ENCODE data around the gene HLA-G.
A peak's percentile ranks its signal among the peaks of the same experiment; 100 is the strongest.

Gene HLA-G

DNA sequence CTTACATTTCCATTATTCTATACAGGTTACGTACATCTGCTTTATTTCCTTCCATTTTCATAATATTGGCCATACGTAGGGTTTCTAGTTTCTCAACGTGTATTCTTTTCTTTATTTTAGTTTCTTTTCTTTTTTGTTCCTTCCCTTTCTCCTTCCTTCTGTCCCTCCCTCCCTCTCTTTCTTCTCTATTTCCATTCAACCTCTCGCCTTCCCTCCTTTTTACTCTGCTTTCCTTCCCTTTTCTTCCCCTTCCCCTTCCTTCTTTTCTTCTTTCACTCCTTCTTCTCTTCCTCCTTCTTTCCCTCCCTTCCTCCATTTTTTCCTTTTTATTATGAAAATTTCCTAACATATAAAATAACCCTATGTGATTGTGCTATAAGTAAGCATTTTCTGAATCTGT, 8.7 kb upstream of the HLA-G start:
- DNase-seq (ENCODE audit: low spot score) = no peak

DNA sequence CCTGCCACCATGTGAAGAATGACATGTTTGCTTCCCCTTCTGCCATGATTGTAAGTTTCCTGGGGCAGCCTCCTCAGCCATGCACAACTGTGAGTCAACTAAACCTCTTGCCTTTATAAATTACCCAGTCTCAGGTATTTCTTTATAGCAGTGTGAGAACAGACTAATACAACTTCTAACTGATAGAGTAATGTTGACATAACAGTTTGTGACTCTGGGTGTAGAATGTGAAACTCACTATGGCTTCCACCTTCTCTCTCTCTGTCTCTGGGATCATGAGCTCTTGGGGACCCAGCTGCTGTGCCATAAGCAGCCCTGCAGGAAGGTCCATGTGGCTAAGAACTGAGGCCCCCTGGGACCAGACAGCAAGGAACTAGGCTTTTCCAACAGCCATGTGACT, 3.5 kb upstream of the HLA-G start:
- DNase-seq (ENCODE audit: low spot score) = no peak

DNA sequence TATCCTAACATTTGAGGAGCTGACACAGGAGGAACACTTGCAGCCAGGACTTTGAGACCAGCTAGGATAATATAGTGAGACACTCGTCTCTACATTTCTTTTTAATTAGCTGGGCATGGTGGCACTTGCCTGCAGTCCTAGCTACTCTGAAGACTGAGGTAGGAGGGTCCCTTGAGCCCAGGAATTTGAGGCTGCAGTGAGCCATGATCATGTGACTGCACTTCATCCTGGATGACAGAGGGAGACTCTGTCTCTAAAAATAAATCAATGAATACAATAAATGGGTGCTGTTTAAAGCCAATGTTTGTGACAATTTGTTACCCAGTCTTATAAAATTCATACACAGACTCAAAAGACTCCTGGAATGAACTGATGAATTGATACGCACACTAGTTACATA, 1.8 kb upstream of the HLA-G start:
- DNase-seq (ENCODE audit: low spot score) = no peak

DNA sequence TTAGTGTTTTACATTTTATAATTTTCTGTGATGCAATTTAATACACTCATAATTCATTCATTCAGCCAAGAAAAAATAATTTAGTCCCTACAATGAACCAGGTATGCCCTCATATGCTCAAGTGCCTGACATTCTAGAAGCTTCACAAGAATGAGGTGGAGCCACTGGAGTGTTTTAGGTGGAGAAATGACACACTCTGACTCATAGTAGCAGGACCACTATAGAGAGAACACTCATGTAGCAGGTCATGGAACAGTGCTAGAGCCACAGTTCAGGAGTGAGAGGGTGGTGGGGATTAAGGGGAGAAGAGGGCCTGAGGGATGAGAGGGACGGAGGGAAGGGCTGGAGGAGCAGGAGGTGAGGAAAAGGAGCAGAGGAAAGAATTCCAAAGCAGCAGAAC, 1.4 kb upstream of the HLA-G start:
- no peak for DNase-seq (ENCODE audit: low spot score)

DNA sequence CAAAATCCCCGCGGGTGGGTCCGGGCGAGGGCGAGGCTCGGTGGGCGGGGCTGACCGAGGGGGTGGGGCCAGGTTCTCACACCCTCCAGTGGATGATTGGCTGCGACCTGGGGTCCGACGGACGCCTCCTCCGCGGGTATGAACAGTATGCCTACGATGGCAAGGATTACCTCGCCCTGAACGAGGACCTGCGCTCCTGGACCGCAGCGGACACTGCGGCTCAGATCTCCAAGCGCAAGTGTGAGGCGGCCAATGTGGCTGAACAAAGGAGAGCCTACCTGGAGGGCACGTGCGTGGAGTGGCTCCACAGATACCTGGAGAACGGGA, 809 bp downstream of the HLA-G start:
- no peak for DNase-seq (ENCODE audit: low spot score)

DNA sequence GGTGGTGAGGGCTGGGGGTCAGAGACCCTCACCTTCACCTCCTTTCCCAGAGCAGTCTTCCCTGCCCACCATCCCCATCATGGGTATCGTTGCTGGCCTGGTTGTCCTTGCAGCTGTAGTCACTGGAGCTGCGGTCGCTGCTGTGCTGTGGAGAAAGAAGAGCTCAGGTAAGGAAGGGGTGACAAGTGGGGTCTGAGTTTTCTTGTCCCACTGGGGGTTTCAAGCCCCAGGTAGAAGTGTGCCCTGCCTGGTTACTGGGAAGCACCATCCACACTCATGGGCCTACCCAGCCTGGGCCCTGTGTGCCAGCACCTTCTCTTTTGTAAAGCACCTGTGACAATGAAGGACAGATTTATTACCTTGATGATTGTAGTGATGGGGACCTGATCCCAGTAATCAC, 2.1 kb downstream of the HLA-G start:
- no peak for DNase-seq (ENCODE audit: low spot score)

DNA sequence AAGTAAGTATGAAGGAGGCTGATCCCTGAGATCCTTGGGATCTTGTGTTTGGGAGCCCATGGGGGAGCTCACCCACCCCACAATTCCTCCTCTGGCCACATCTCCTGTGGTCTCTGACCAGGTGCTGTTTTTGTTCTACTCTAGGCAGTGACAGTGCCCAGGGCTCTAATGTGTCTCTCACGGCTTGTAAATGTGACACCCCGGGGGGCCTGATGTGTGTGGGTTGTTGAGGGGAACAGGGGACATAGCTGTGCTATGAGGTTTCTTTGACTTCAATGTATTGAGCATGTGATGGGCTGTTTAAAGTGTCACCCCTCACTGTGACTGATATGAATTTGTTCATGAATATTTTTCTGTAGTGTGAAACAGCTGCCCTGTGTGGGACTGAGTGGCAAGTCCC, 2.8 kb downstream of the HLA-G start:
- no peak for DNase-seq (ENCODE audit: low spot score)

DNA sequence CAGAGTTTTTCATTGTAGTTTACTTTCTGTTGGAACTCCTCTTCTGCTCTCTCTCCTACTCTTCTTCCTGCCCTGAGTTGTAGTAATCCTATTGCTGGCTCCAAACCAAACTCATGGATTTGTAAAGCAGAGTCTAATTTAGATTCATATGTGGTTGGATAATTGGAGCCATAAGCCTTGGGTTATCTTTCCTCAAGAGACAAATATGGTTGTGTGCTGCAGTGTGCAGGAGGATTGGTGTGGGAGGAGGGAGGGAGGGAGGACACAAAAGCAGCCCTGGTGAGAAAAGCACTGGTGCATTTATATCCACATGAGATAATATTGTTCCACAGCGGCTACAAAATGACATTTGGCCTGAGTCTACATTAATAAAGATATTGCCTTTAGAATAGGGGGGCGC, 4.2 kb downstream of the HLA-G start:
- DNase-seq (ENCODE audit: low spot score) = no peak

DNA sequence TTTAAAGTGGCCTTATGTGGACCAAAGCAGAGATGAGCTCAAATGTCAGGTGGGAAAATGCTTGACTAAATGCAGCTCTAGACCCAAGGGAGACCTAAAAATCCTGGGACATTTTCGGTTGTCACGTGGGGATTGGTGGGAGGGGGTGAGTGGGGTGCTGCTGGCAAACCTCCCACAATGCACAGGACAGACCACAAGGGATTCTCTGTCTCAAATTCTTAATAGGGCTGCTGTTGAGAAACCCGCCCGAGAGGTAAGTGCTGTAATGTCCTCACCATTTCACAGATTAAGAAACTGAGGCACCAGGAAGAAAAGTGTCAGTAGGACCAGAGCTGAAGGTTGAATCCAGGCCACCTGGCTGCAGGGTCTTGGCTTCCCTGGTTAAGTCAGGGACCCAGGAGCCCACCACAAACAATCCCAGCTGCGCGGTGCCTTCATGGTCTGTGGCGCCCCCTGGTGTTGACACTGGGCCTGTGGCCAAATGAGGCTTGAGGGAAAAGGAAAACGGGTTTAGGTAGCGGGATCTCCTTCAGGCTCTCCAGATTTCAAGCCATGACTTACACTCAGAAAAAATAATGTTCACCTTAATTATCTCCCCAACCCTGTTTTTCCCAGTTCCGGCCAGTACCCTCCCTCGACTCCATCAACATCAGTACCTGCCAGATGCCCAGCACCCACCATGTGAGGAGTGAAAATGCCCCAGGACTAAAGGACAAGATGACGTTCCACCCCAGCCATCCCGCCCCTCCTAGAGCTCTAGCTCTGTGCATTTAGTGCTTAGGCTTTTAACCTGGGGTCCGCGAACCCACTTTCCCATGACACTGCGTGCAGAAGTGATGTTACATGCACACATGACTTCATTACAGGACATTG, 7.2 kb downstream of the HLA-G start:
- peak; percentile 44 for DNase-seq (ENCODE audit: low spot score)

DNA sequence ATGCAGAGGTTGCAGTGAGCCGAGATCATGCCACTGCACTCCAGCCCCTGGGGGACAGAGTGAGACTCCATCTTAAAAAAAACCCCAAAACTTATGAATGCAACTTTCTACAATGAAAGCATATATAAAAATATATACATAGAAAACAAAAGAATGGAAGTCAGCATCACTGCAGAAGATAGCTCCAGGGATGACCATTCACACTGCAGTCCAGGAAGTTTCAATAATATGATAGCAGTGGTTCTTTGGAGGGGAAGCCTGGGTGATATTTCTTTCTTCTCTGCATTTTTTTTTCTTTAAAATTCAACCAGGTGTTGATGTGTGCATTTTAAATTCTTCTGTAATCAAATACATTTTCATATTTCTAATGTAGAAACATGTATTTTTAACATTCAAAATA, 12.3 kb downstream of the HLA-G start:
- no peak for DNase-seq (ENCODE audit: low spot score)

DNA sequence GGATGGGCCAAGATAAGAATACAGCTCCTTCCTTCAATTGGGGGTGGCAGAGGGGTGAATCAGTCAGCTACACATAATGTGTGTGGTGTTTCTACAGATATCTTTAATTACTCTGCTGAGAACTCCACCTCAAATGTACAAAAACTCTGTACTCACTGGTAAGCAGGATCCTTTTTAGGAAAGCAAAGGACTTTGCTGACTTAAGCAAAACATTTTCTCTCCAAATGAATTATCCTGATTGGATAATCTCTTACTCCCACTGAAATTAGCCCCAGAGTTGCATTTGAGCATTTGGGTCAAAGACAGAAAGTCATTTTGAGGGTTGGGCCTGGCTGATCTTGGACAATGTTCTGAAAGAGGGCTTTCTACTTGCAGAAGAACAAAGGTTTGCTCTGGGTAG, 13.4 kb downstream of the HLA-G start:
- DNase-seq (ENCODE audit: low spot score) = no peak

DNA sequence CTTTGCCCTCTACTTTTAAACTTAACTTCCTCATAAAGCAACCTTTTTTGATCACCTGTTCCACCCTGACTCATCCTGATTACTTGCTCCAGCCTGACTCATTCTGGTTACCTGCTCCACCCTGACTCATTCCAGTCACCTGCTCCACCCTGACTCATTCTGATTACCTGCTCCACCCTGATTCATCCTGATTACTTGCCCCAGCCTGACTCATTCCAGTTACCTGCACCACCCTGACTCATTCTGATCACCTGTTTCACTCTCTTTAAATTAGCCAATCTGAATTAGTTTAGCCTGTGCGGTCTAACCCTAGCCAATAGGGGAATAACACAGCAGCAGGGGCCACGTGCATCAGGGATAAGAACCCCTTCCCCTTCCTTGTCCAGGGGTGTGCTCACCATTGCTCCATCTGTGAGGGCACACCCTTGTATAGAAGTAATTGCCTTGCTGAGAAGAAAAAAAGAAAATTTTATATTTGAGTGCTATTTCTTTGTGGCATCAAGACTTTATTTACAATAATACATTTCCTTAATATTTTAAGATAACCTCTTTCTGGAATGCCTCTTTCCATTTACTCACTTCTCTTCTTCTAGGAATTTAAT, 17.9 kb downstream of the HLA-G start:
- peak; percentile 33 for DNase-seq (ENCODE audit: low spot score)

DNA sequence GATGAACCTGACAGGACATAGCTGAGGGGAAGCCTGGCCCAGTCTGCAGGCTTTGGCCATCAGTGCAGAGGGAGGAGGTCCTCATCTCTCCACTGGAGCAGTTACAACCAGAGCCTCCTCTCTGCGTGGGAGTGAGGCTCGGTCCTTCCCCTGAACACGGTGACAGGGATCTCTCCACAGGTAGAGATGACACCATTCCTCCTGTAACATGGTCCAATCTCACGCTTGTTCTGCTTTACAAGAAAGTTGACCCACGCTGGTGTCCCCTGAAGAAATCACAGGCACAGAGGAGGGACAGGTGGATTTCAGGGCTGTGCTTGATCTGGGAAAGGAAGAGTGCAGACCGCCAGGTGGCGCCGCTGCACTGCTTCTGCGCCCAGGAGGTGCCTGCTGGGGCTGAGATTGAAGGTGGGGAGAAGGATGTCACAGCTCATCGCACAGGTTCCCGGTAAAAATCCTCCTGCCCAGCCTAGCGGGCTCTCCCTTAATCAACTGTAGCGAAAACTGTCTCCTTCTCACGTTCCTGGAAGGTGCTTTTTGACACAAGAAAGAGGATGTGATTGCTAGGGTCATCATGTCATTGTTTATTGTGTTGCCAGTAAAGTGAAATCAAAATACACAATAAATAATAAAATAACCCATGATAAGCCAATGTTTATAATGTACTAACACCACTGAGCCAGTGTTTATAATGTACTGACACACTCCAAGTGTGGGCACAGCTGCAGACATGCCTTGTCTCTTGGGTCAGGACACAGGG, 20.4 kb downstream of the HLA-G start:
- DNase-seq (ENCODE audit: low spot score) = peak; percentile 82

DNA sequence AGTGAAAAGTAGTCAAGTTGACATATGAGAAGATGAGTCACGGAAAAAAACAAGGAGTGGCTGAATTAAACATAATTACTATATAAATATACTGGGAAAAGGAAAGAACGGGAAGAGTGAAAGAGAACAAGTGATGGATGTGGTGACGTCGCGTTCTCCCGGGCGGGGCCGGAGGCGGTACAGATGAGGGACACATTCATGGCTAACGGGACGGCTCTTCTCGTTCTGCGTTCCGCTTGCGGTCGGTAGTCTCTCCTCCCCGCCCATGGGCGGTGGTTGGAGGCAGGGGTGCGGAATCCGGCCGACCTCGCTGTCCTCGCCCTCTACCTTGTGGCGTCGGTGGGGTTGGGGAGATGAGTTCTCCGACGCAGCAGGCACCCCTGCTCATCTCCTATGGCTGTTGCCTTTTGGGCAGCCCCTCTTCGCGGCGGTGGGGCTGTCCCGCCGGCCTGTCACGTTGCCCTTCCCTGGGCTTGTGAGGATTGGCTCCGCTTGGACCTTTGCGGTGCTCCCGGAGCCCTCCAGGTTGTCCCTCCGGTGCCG, 22.5 kb downstream of the HLA-G start:
- no peak for DNase-seq (ENCODE audit: low spot score)

DNA sequence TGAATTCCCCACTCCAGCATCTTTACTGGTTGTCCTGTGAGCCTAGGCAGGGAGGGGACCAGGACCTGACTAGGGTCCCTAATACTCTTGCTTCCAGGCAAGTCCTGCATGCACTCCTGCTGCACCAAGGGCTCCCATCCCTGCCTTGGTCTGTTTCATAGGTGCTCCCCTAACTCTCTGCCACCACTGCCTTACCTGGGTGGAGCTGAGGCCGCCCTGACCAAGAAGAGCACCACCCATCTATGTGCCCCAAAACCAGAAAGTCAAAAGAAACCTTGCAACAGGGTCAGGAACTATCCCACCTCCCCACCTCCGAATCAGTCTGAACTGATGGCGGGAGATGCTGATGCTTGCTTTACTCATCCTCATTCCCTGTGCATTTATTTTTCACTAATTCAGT, 23.6 kb downstream of the HLA-G start:
- DNase-seq (ENCODE audit: low spot score) = no peak

DNA sequence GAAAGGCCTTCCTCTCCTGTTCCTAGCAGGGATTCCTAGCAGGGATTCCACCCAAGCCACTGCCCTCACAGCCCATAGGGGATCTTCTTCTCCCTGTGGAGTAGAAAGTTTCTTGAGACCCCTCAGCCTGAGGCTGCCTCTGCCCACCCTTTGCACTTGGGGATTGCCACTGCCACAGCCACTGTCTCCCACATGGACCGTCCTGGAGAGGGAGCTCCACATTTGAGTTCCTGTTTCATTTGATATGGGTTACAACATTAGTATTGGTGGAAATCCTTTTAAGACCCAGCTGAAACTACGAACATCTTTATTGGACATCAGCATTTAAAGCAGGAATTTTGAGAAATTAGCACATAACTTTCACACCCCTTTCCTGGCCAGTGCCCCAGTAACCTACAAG, 25.6 kb downstream of the HLA-G start:
- DNase-seq (ENCODE audit: low spot score) = no peak

DNA sequence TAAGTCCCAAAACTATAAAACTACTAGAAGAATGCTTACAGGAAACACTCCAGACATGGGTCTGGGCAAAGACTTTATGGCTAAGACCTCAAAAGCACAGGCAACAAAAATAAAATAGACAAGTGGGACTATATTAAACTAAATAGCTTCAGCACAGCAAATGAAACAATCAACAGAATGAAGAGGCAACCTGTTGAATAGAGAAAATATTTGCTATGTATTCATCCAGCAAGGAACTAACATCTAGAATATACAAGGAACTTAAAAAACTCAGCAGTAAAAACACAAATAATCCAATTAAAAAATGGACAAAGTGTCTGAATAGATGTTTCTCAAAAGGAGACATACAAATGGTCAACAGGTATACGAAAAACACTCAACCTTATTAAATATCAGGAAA, 30.4 kb downstream of the HLA-G start:
- no peak for DNase-seq (ENCODE audit: low spot score)

DNA sequence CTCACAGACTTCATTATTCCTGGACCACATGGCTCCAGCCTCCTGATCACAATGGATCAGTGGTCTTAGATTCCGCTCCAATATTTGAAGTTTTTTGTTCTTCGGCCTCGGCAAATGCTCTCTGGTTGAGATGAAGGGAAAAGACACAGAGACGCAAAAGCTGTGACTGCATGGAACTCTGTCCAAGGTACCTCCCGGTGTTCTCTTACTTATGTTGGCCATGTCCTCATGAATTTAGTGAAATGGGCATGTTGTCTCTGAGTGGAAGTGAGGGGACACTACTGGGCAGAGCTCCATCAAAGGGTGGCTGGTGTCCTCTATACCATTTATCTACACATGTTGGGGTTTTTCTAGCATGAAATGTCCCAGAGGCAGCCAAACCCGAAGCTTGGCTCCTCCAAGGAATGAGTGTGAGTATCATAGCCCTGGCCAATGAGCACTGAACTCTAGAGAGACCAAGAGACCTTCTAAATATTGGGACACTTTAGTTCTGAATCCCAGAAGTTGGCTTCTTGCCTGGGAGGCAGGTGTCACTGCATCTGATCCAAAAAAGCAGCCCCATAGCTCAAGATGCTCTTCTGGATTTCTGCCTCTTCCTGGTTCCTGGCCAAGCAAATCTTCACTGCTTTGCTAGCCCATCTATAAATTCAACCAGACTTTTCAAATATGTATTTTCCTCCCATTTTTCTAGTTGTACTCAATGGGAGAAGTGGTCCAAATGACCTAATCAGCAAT, 34.1 kb downstream of the HLA-G start:
- DNase-seq (ENCODE audit: low spot score) = no peak

DNA sequence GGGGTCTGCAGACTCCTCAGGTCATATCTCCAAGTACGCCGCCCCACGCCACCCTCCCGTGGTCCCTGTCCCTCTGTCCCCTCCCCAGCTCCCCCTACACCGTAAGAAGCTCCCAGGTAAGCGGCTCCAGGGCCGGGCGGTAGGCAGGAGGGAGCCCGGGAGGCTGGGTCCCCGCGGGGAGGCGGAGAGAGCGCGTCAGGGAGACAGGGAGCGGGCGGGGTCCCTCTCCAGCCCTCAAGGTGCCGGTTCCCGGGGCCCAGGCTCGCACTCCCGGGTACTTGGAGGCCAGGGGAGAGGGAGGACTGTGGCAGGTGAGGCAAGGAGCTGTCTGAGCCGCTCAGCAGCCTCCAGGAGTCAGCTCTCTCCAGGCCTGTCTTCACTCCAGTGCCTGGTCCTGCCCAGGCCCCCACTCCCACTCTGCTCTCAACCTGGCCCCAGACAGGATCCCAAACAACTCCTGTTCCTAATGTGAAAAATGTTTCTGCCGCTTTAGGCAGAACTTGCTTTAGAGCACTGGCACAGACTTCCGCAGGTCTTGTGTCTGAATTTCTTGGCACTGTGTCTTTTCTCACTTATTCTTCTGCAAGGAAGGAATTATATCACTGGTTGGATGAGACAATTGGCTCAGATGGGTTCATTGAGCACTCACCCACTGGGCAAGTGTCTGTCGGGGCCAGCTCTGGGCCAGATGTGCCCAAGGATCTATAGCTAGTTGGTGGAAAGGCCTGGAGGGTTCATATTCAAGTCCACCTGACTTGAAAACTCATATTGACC, 36.6 kb downstream of the HLA-G start:
- DNase-seq (ENCODE audit: low spot score) = no peak

DNA sequence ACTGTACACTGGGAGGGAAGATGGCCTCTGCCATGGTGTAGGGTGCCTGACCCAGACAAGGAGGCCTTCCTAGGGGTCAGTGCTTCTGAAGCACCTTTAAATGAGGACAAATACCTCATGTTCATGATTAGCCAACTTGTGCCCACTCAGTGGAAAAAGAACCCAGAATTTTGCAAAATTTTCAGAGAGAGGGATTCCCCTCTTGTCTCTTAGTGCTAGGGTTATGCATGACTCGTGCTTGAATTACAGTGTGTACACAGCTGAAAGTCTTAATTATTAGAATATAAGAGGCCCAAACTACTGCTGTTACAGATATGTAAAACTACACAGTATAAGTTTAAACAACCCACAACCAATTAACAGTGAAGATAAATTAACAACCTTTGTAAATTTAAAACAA, 38.0 kb downstream of the HLA-G start:
- no peak for DNase-seq (ENCODE audit: low spot score)

DNA sequence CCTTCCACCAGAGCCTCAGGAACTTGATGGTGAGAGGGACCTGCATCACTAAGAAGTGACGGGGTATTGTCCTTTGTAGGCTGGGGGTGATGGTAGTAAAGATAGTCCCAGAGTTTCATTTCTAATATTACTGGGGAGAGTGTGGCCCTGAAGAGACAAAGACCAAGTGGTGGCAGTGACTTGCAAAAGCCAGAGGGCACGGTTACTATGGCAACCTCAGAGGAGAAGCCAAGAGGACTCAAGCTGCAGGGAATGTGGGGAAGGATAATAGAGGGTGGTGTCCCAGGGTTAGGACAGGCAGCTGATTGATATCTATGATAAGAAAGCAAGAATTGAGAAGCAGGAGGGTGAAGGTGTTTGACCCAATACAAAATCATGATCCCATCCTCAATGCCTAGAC, 42.5 kb downstream of the HLA-G start:
- DNase-seq (ENCODE audit: low spot score) = no peak

DNA sequence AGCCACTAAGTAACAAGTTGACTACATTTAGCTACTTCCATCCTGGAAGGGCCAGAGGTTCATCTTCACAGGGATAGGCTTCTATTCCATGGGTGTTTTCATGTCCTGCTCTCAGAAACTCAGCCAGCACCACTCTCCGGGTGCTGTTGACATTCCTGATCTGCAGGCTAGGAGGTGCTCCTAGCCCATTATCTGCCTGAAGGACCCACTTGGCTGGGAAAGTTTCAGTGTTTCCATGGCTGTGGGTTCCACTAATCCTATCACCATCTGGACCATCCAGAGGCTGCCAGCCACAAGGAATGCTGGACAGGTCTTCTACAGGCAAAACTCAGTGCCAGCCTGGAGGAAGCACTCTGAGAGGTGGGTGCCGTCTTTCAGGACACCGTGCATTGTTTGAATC, 45.2 kb downstream of the HLA-G start:
- no peak for DNase-seq (ENCODE audit: low spot score)

All from hematopoietic multipotent progenitor cell treated with erythropoietin and hydrocortisone succinate and interleukin-3 and kit ligand, for 17 days (in vitro differentiated cells).